ENCODE measurements around the gene LMOD3. TPM values are rescaled to one million over a fixed set of nuclear protein-coding genes. Genes with fewer than 3 reads are reported as not detected.

LMOD3 gene
- under 0.01 TPM in 1 of 2 replicates, not detected in the other for total RNA-seq

DNA sequence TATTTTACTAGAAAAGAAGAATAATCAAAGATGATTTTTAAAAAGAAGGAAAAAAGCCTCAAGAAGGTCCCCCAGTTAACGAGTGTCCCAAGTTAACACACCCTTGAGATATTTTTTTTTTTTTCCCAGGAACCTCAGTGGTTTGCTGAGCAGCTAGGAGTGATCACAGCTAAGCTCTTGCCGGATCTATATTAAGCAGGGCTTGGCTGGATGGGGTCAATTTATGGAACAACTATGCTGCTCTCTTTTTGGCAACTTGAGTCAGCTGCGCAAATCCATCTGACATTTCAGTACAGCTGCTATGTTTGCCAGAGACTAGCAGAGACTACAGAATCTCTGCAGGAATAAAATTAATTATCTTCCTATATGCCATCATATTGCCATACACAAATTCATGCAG, at the start of gene LMOD3:
Gene LMOD3, minus strand, starts transcription at position 193 of the 400 bp plus-strand sequence. CDS start 209 bp downstream, outside the sequence.

DNA sequence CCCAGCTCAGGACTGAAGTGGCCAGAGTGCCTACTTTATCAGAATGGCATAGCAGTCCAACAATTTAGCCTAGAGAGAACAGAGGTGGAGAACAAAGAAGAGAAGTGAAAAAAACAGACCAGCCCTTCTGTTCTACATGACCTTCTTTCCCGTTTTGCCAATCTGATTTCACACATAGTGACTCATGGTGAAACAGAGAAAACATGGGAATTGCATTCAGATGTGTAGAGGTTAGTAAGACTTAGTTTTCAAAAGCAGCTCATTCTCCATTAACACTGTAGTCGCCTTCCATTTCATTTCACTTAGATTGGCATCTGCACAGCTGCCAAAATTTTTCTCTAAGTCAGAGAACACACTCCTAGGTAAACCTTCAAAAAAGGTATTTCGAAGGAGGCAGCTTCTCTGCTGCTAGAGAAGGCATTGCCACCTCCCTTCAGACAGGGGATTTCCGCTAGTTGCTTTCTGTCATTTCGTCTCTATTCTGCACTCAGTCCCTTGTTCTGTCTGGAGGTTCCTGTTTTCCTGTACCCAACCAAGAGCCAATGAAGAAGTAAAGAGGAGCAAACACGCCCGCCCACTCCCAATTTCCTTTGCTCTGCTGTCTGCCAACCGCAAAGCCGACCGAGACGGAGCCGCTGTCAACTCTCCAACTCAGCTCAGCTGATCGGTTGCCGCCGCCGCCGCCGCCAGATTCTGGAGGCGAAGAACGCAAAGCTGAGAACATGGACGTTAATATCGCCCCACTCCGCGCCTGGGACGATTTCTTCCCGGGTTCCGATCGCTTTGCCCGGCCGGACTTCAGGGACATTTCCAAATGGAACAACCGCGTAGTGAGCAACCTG, 37.8 kb downstream of the LMOD3 start, which contains the start of gene ARL6IP5:
Gene ARL6IP5, plus strand, starts transcription at position 612 of the 842 bp plus-strand sequence. Its CDS starts 111 bp downstream, at position 723.

DNA sequence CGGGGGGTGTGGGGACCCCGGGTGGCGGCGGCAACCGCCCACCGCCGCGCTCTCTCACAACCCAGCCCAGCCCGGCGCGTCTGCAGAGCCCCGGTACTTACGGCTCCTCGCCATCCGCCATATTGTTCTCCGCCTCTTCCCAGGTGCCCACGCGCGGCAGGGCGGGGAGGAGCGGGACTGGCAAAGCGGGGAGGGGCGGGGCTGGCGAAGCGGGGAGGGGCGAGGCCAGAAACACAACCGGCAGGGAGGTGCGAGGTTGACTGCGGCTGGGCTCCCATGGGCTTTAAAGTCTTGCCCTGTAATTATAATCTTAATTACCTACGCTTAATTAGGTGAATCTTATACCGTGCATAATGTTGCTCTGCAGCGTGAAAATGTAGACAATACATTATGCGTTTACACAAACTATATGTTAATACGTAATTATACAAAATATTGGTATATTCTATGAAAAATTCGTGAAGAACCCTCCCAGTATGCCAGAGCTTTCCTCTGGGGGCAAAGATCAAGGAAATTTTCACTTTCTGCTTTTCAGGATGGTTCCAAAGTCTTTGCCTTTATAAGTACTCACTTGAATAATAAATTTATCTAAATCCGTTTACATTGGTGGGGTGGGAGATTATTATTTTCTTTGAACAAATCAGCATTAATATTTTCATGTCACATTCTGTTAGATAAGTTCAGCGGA, 42.0 kb downstream of the LMOD3 start, which contains the start of gene UBA3:
Gene UBA3, minus strand, starts transcription at position 133 of the 688 bp plus-strand sequence. Its CDS starts 12 bp downstream, at position 121.

Other genes with a start within 250 kb of the LMOD3 start
- not detected in 2 replicates for gene TAFA4, start 190.0 kb downstream of the LMOD3 start, total RNA-seq
- 23.0 and 26.0 TPM in 2 replicates for gene EOGT, start 108.9 kb downstream of the LMOD3 start, total RNA-seq
- gene TMF1, start 70.3 kb downstream of the LMOD3 start, total RNA-seq, result 34.5 and 42.8 TPM in 2 replicates
- 82.3 and 100 TPM in 2 replicates for gene UBA3, start 42.2 kb downstream of the LMOD3 start, total RNA-seq
- gene ARL6IP5, start 37.7 kb downstream of the LMOD3 start, total RNA-seq, result 115 and 121 TPM in 2 replicates